IPS-18a (cell line): ENCODE results near the gene SSH2.

ENCODE experiments used
- H3K27ac ChIP-seq: one replicate; pipeline ENCODE4 v1.5.1; 2013; ENCODE audit warnings: low read length
- H3K27me3 ChIP-seq: one replicate; pipeline ENCODE4 v1.6.1; 2013; ENCODE audit warnings: mild to moderate bottlenecking, low read length; ENCODE audit not compliant: control insufficient read depth, insufficient read depth
- H3K36me3 ChIP-seq: one replicate; pipeline ENCODE4 v1.6.1; 2013; ENCODE audit warnings: low read depth, low read length; ENCODE audit not compliant: control insufficient read depth
- H3K4me1 ChIP-seq: one replicate; pipeline ENCODE4 v1.6.1; 2013; ENCODE audit warnings: low read depth, low read length; ENCODE audit not compliant: control insufficient read depth
- H3K4me3 ChIP-seq: one replicate; pipeline ENCODE4 v1.5.1; 2013; ENCODE audit warnings: low read length
- H3K9ac ChIP-seq: one replicate; pipeline ENCODE4 v1.6.1; 2013; ENCODE audit warnings: mild to moderate bottlenecking, low read length, moderate library complexity
- H3K9me3 ChIP-seq: one replicate; pipeline ENCODE4 v1.6.1; 2013; ENCODE audit warnings: low read depth, low read length; ENCODE audit not compliant: control insufficient read depth

The SSH2 gene

GRCh38 chr17:29643817-29644160, 286.2 kb downstream of the SSH2 start:
- H3K27me3 ChIP-seq = no peaks in the 10 kb centered on the region
- H3K9me3 ChIP-seq = no peaks in the 10 kb centered on the region
- H3K36me3 ChIP-seq = no peaks in the 10 kb centered on the region
- H3K9ac ChIP-seq = no peak overlapping the region
- no peak overlapping the region for H3K27ac ChIP-seq
- H3K4me3 ChIP-seq = no peak overlapping the region
- H3K4me1 ChIP-seq = peaks cover 6% of the 10 kb centered on the region

- H3K4me3 ChIP-seq = no peak overlapping the region
- H3K4me1 ChIP-seq = peaks cover 6% of the 10 kb centered on the region
- no peak overlapping the region for H3K27ac ChIP-seq
- no peaks in the 10 kb centered on the region for H3K27me3 ChIP-seq
- H3K9ac ChIP-seq = no peak overlapping the region
- H3K9me3 ChIP-seq = no peaks in the 10 kb centered on the region
- H3K36me3 ChIP-seq = no peaks in the 10 kb centered on the region
These were observed 287.8 kb downstream of the SSH2 start for GRCh38 chr17:29642171-29642611.

- no peak overlapping the region for H3K9ac ChIP-seq
- H3K4me1 ChIP-seq = peaks cover 6% of the 10 kb centered on the region
- no peaks in the 10 kb centered on the region for H3K27me3 ChIP-seq
- H3K36me3 ChIP-seq = no peaks in the 10 kb centered on the region
- H3K27ac ChIP-seq = no peak overlapping the region
- no peaks in the 10 kb centered on the region for H3K9me3 ChIP-seq
- no peak overlapping the region for H3K4me3 ChIP-seq
These were observed 288.9 kb downstream of the SSH2 start for GRCh38 chr17:29640981-29641642.

GRCh38 chr17:29640413-29640812, 289.6 kb downstream of the SSH2 start:
- Histone ChIP-seq H3K9ac (no peak overlapping the region), H3K4me1 (peaks cover 6% of the 10 kb centered on the region), H3K4me3 (no peak overlapping the region), H3K36me3 (no peaks in the 10 kb centered on the region), H3K27ac (no peak overlapping the region), H3K27me3 (no peaks in the 10 kb centered on the region), H3K9me3 (no peaks in the 10 kb centered on the region)

- Histone ChIP-seq H3K4me3 (no peak overlapping the region), H3K36me3 (no peaks in the 10 kb centered on the region), H3K9me3 (no peaks in the 10 kb centered on the region), H3K4me1 (peaks cover 4% of the 10 kb centered on the region), H3K27me3 (no peaks in the 10 kb centered on the region), H3K27ac (no peak overlapping the region), H3K9ac (no peak overlapping the region)
These were observed 296.1 kb downstream of the SSH2 start for GRCh38 chr17:29633886-29634285.

GRCh38 chr17:29630630-29631193, 299.3 kb downstream of the SSH2 start:
- Histone ChIP-seq H3K9ac (no peak overlapping the region), H3K36me3 (no peaks in the 10 kb centered on the region), H3K4me3 (no peak overlapping the region), H3K4me1 (peaks cover 3% of the 10 kb centered on the region), H3K9me3 (no peaks in the 10 kb centered on the region), H3K27me3 (no peaks in the 10 kb centered on the region), H3K27ac (no peak overlapping the region)

- Histone ChIP-seq H3K27ac (no peak overlapping the region), H3K4me3 (no peak overlapping the region), H3K9ac (no peak overlapping the region), H3K36me3 (no peaks in the 10 kb centered on the region), H3K9me3 (no peaks in the 10 kb centered on the region), H3K4me1 (peaks cover 3% of the 10 kb centered on the region), H3K27me3 (no peaks in the 10 kb centered on the region)
These were observed 300.2 kb downstream of the SSH2 start for GRCh38 chr17:29629839-29630238.

GRCh38 chr17:29628644-29629043, 301.4 kb downstream of the SSH2 start:
- H3K4me1 ChIP-seq = peaks cover 4% of the 10 kb centered on the region
- H3K9ac ChIP-seq = no peak overlapping the region
- H3K4me3 ChIP-seq = no peak overlapping the region
- no peaks in the 10 kb centered on the region for H3K36me3 ChIP-seq
- no peak overlapping the region for H3K27ac ChIP-seq
- no peaks in the 10 kb centered on the region for H3K9me3 ChIP-seq
- H3K27me3 ChIP-seq = peaks cover 8% of the 10 kb centered on the region

GRCh38 chr17:29627951-29628350, 302.1 kb downstream of the SSH2 start:
- H3K27ac ChIP-seq = no peak overlapping the region
- H3K9me3 ChIP-seq = no peaks in the 10 kb centered on the region
- peaks cover 9% of the 10 kb centered on the region for H3K4me1 ChIP-seq
- peaks cover 15% of the 10 kb centered on the region for H3K27me3 ChIP-seq
- H3K4me3 ChIP-seq = no peak overlapping the region
- H3K36me3 ChIP-seq = no peaks in the 10 kb centered on the region
- no peak overlapping the region for H3K9ac ChIP-seq

- Histone ChIP-seq H3K9ac (no peak overlapping the region), H3K27me3 (peaks cover 41% of the 10 kb centered on the region), H3K27ac (no peak overlapping the region)
These were observed 304.8 kb downstream of the SSH2 start for GRCh38 chr17:29625037-29625750.

GRCh38 chr17:29624586-29624985, 305.4 kb downstream of the SSH2 start:
- Histone ChIP-seq H3K4me3 (no peak overlapping the region), H3K27me3 (peaks cover 47% of the 10 kb centered on the region), H3K36me3 (no peaks in the 10 kb centered on the region), H3K4me1 (peaks cover 16% of the 10 kb centered on the region), H3K9me3 (no peaks in the 10 kb centered on the region), H3K27ac (no peak overlapping the region), H3K9ac (no peak overlapping the region)

More at GRCh38 chr17:29625037-29625750, 304.8 kb downstream of the SSH2 start:
- no peak overlapping the region for H3K4me3 ChIP-seq
- H3K4me1 ChIP-seq = peaks cover 16% of the 10 kb centered on the region
- H3K36me3 ChIP-seq = no peaks in the 10 kb centered on the region
- no peaks in the 10 kb centered on the region for H3K9me3 ChIP-seq

GRCh38 chr17:29623283-29623647, 306.8 kb downstream of the SSH2 start:
- peaks cover 16% of the 10 kb centered on the region for H3K4me1 ChIP-seq
- H3K9me3 ChIP-seq = no peaks in the 10 kb centered on the region
- H3K27ac ChIP-seq = no peak overlapping the region
- peak overlapping the region; percentile 69 for H3K4me3 ChIP-seq
- no peaks in the 10 kb centered on the region for H3K36me3 ChIP-seq
- peak overlapping the region; percentile 78 for H3K9ac ChIP-seq
- H3K27me3 ChIP-seq = peaks cover 60% of the 10 kb centered on the region
